ENCODE results near the gene CCL16. TPM values are rescaled to one million over a fixed set of nuclear protein-coding genes. Genes with fewer than 3 reads are reported as not detected.
A peak's percentile ranks its signal among the peaks of the same experiment; 100 is the strongest.

Gene CCL16
- total RNA-seq, result not detected
- under 1 TPM; 0.14 to 0.30 TPM for polyA plus RNA-seq

GRCh38 chr17:35981246-35981645, at the start of gene CCL16:
Gene CCL16, minus strand, starts transcription at chr17:35981497. Its CDS starts 77 bp downstream, at chr17:35981420.
- 87% methylated on average over 12 of the region's 12 CpGs for WGBS, 2 donors
- no peaks in the 10 kb centered on the region for H3K27me3 ChIP-seq
- TF ChIP-seq CTCF (IDR thresholded peaks at IDR 0.05), result no peak
- no peak within 1 kb of the TSS for H3K4me3 ChIP-seq
- intact Hi-C loops (cut with DNase I), result no loop called here
- H3K4me1 ChIP-seq, result no peaks in the 10 kb centered on the region
- ATAC-seq (no peak), DNase-seq (no peak), FAIRE-seq (no peak)
- no peak within 1 kb of the TSS for H3K27ac ChIP-seq
- no peaks in the 10 kb centered on the region for H3K9me3 ChIP-seq
- H3K36me3 ChIP-seq, result no peaks in the 10 kb centered on the region

- H3K27me3 ChIP-seq, result no peaks in the 10 kb centered on the region
- H3K9me3 ChIP-seq, result no peaks in the 10 kb centered on the region
- no peak overlapping the region for H3K27ac ChIP-seq
- H3K4me1 ChIP-seq, result no peaks in the 10 kb centered on the region
- TF ChIP-seq CTCF (IDR thresholded peaks at IDR 0.05), result no peak
- DNase-seq (no peak), ATAC-seq (no peak), FAIRE-seq (no peak)
- no peaks in the 10 kb centered on the region for H3K36me3 ChIP-seq
- WGBS, 2 donors, result 86 to 94% methylated on average over 1 of the region's 1 CpG
- intact Hi-C loops (cut with DNase I), result no loop called here
- H3K4me3 ChIP-seq, result no peak overlapping the region
Measured at GRCh38 chr17:36030956-36031355, 49.7 kb upstream of the CCL16 start.

- H3K27me3 ChIP-seq, result no peaks in the 10 kb centered on the region
- no peak overlapping the region for H3K4me3 ChIP-seq
- ATAC-seq (no peak), FAIRE-seq (no peak), DNase-seq (no peak)
- no peaks in the 10 kb centered on the region for H3K4me1 ChIP-seq
- intact Hi-C loops (cut with DNase I), result no loop called here
- H3K36me3 ChIP-seq, result no peaks in the 10 kb centered on the region
- no peak overlapping the region for H3K27ac ChIP-seq
- 62 to 64% methylated on average over 4 of the region's 4 CpGs for WGBS, 2 donors
- no peak for TF ChIP-seq CTCF (IDR thresholded peaks at IDR 0.05)
- H3K9me3 ChIP-seq, result no peaks in the 10 kb centered on the region
Measured at GRCh38 chr17:36027761-36028160, 46.5 kb upstream of the CCL16 start.

- no peaks in the 10 kb centered on the region for H3K9me3 ChIP-seq
- no peak for DNase-seq
- WGBS, 2 donors, result 65 to 68% methylated on average over 6 of the region's 6 CpGs
- H3K4me1 ChIP-seq, result no peaks in the 10 kb centered on the region
- no peak for TF ChIP-seq CTCF (IDR thresholded peaks at IDR 0.05)
- ATAC-seq, result peak in 3 of 4 donors; percentile 11 to 72 (median 54)
- FAIRE-seq, result no peak
- no peaks in the 10 kb centered on the region for H3K36me3 ChIP-seq
- intact Hi-C loops (cut with DNase I), result no loop called here
- H3K27me3 ChIP-seq, result no peaks in the 10 kb centered on the region
- no peak overlapping the region for H3K4me3 ChIP-seq
- peak overlapping the region in 2 of 4 donors; percentile 8 to 59 for H3K27ac ChIP-seq
Measured at GRCh38 chr17:36024106-36024869, 43.0 kb upstream of the CCL16 start.

- intact Hi-C loops (cut with DNase I), result no loop called here
- no peak overlapping the region for H3K4me3 ChIP-seq
Measured at GRCh38 chr17:36019423-36019822, 38.1 kb upstream of the CCL16 start.

More at GRCh38 chr17:36019423-36019822, 38.1 kb upstream of the CCL16 start:
- no peak for ATAC-seq
- WGBS, 2 donors, result 65 to 83% methylated on average over 2 of the region's 2 CpGs
- no peak for TF ChIP-seq CTCF (IDR thresholded peaks at IDR 0.05)
- DNase-seq, result no peak
- no peaks in the 10 kb centered on the region for H3K9me3 ChIP-seq
- FAIRE-seq, result no peak
- no peaks in the 10 kb centered on the region for H3K4me1 ChIP-seq
- H3K27ac ChIP-seq, result no peak overlapping the region
- no peaks in the 10 kb centered on the region for H3K36me3 ChIP-seq
- H3K27me3 ChIP-seq, result no peaks in the 10 kb centered on the region
